HG02970 (cell line): Measurements from ENCODE around the gene COMMD7.

Experiments used
- ATAC-seq: cut with Tn5 transposase; IDR thresholded peaks from one replicate; pipeline ENCODE4 v1.9.1; 2021; ENCODE audit warnings: mild to moderate bottlenecking, moderate library complexity, moderate number of reproducible peaks; ENCODE audit not compliant: unreplicated experiment, low FRiP score

The COMMD7 gene

GRCh38 chr20:32652739-32653526, 90.3 kb downstream of the COMMD7 start:
- ATAC-seq = no peak
